ENCODE data around the gene HMCES.
"Not testable (repeated sequence)": the region's sequence is repeated elsewhere in the genome, so short reads cannot be mapped to it uniquely, and the experiment has no call there.

The HMCES gene

DNA sequence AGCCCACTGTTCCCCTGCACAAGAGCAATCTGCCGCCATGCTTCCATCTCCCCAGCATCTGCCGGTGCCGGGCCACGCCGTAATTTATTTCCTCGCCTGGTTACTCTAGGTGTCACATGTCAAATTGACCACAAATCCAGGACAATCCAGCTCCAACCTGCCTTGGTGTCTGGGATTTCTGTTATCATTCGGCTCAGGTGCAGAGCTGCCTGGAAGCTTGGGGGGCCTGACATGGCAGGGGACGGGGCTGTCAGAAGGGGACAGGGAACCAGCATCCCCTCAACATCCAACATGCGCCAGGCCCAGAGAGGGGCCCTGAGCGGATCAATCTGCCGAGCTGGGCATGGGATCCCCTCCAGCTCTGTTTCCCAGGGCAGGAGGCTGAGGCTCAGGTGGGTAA, 47.9 kb downstream of the HMCES start:
- no peak for DNase-seq (ENCODE audit: extremely low spot score)
- POLR2A ChIA-PET = interaction anchor here (0.6 to 1.1 kb wide), 2 partner anchors 10 to 72 kb away, joined by 3 read pairs; a partner anchor contains a TSS
- TF ChIP-seq, protein P1, sequence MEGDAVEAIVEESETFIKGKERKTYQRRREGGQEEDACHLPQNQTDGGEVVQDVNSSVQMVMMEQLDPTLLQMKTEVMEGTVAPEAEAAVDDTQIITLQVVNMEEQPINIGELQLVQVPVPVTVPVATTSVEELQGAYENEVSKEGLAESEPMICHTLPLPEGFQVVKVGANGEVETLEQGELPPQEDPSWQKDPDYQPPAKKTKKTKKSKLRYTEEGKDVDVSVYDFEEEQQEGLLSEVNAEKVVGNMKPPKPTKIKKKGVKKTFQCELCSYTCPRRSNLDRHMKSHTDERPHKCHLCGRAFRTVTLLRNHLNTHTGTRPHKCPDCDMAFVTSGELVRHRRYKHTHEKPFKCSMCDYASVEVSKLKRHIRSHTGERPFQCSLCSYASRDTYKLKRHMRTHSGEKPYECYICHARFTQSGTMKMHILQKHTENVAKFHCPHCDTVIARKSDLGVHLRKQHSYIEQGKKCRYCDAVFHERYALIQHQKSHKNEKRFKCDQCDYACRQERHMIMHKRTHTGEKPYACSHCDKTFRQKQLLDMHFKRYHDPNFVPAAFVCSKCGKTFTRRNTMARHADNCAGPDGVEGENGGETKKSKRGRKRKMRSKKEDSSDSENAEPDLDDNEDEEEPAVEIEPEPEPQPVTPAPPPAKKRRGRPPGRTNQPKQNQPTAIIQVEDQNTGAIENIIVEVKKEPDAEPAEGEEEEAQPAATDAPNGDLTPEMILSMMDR (IDR thresholded peaks at IDR 0.05; ENCODE audit: control extremely low read depth, extremely low read depth, low read depth, missing control alignments) = no peak
- CTCF ChIA-PET = interaction anchor here (0.7 to 1.8 kb wide), 3 partner anchors 10 to 57 kb away, joined by 3 to 16 read pairs (median 3); a partner anchor contains a TSS

DNA sequence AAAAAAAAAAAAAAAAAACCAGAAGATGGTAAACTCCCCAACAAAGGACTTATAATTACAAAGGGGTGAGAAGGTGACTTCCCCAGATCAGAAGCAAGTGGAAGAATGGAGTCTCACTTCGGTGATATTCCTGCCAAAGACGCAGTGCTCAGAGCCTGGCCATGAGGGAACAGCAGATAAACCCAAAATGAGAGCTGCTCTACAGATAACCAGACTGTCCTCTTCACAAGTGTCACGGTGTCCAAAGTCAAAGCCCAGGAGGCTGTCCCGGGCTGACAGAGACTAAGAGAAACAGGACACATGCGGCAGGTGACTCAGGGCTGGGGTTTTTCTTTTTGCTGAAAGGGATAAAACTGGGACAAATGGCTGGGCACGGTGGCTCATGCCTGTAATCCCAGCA, 48.8 kb downstream of the HMCES start:
- ChIA-PET CTCF (interaction anchor here (1.0 to 1.8 kb wide), 4 partner anchors 11 to 56 kb away, joined by 3 to 16 read pairs (median 4); a partner anchor contains a TSS), POLR2A (no interaction called here)

DNA sequence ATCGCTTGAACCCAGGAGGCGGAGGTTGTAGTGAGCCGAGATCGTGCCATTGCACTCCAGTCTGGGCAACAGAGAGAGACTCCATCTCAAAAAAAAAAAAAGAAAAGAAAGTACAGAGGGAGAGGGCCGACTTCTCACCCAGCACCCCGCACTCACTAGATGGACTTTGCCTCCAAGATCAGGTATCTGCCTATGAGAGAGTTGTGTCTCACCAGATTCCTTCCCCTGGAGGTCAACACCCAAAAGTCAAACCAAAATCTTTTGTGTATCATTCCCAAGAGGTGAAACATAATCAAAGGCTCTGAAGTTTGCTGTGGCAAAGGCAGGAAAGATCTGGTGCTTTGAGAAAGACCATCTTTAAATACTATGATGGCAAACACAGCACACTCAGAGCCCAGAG, 51.2 kb downstream of the HMCES start:
- TF ChIP-seq, protein P1 (IDR thresholded peaks at IDR 0.05; ENCODE audit: control extremely low read depth, extremely low read depth, low read depth, missing control alignments) = no peak
- POLR2A ChIA-PET = interaction anchor here (1.7 kb wide), 1 partner anchor 13 kb away, joined by 4 read pairs; a partner anchor contains a TSS

More for the DNA sequence above, 48.8 kb downstream of the HMCES start:
- TF ChIP-seq, protein P1 (IDR thresholded peaks at IDR 0.05; ENCODE audit: control extremely low read depth, extremely low read depth, low read depth, missing control alignments) = no peak
- DNase-seq (ENCODE audit: extremely low spot score) = no peak

DNA sequence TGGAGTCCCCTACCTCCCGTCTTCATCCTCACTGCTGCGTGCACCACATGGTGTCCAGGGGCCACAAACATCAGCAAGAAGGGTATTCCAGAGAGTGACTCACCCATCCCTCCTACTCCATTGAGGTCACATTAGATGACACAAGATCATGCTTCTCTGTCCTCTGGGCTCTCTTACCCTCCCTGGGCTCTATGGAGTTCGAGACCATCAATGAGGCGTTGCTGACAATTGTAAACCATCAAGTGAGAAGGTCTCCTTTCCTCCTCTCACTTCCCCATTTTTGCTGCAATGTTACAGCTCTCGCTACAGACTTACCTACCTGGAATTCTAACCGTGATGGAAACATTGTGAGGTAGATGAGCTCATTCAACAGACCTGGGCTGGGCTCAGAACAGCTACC, 51.7 kb downstream of the HMCES start:
- ChIA-PET POLR2A (interaction anchor here (1.7 kb wide), 1 partner anchor 14 kb away, joined by 4 read pairs; a partner anchor contains a TSS), CTCF (interaction anchor here (1.5 kb wide), 2 partner anchors 14 to 604 kb away, joined by 5 to 7 read pairs; a partner anchor contains a TSS)
- TF ChIP-seq, protein P1 (IDR thresholded peaks at IDR 0.05; ENCODE audit: control extremely low read depth, extremely low read depth, low read depth, missing control alignments) = no peak
- DNase-seq (ENCODE audit: extremely low spot score) = no peak

More for the DNA sequence above, 51.2 kb downstream of the HMCES start:
- CTCF ChIA-PET = interaction anchor here (1.5 kb wide), 1 partner anchor 13 kb away, joined by 7 read pairs; a partner anchor contains a TSS
- no peak for DNase-seq (ENCODE audit: extremely low spot score)

DNA sequence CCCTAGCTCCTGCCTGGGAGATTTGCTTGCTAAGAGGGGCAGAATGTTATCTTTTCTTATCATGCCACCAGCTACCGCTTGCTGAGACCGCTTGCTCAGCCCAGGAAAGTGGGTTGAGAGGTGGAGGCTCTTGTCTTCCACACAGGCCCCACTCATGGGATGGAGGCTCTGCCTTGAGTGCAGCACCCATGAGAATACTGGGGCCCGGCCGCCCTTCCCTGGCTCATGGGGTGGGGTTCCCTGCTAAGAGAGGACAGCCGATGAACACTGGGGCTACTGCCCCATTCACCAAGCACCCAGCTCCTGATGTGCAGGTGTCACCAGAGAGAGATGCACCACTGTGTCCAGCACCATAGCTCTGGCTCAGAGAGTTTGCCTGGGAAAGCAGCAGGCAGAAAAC, 55.2 kb downstream of the HMCES start:
- DNase-seq (ENCODE audit: extremely low spot score) = no peak
- TF ChIP-seq, protein P1 (IDR thresholded peaks at IDR 0.05; ENCODE audit: control extremely low read depth, extremely low read depth, low read depth, missing control alignments) = no peak
- POLR2A ChIA-PET = no interaction called here
- CTCF ChIA-PET = interaction anchor here (0.7 to 1.6 kb wide), 4 partner anchors 10 to 50 kb away, joined by 3 to 7 read pairs (median 4); a partner anchor contains a TSS

DNA sequence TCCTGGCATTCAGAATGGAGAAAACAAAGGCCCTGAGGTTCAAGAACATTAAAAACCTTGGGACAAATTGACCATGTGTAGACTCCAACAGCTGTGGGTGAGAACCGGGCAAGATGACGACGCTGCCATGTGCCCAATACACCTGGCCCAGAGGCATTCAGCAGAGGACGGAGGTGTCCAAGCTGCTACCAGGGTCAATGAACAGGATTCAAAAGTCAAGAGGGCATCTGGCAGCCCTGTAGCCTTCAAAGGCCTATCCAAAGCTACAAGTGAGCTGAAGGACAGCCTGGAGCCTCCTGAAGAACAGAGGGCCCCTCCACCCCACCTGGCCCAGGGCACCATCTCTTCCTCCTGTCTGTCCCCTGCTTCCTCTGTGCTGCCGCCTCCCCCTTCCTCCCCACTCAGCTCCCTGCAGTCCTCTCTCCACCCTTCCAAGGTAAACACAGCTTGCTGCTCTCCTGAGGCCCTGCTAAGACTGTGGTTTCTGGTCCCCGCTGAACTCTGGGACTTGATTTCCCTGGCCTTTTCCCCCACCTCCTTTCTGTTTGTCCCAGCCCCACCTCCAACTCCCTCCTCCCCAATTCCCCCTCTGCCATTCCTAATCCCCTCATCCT, 57.5 kb downstream of the HMCES start:
- TF ChIP-seq, protein P1 (IDR thresholded peaks at IDR 0.05; ENCODE audit: control extremely low read depth, extremely low read depth, low read depth, missing control alignments) = no peak
- POLR2A ChIA-PET = no interaction called here
- CTCF ChIA-PET = interaction anchor here (2.6 kb wide), 1 partner anchor 20 kb away, joined by 7 read pairs; a partner anchor contains a TSS
- no peak for DNase-seq (ENCODE audit: extremely low spot score)

DNA sequence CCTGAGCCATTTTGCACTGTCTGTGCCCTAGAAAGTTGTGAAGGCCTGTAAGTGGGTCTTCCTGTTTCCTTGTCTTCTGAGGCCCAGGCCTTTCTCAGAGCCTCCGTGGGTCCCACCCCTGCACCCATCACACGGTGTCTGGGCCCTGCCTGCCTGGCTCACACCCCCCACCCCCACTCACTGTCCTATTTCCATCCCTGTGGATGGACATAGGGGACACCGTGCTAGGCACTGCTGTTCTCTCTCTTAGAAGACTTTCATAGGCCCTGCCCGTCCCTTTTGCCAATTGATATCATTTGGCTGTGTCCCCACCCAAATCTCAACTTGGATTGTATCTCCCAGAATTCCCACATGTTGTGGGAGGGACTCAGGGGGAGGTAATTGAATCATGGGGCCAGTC, 59.0 kb downstream of the HMCES start:
- ChIA-PET CTCF (interaction anchor here (2.6 kb wide), 1 partner anchor 21 kb away, joined by 7 read pairs; a partner anchor contains a TSS), POLR2A (interaction anchor here (0.5 kb wide), 1 partner anchor 386 kb away, joined by 3 read pairs; no protein-coding TSS in a partner anchor)
- DNase-seq (ENCODE audit: extremely low spot score) = not testable (repeated sequence)

DNA sequence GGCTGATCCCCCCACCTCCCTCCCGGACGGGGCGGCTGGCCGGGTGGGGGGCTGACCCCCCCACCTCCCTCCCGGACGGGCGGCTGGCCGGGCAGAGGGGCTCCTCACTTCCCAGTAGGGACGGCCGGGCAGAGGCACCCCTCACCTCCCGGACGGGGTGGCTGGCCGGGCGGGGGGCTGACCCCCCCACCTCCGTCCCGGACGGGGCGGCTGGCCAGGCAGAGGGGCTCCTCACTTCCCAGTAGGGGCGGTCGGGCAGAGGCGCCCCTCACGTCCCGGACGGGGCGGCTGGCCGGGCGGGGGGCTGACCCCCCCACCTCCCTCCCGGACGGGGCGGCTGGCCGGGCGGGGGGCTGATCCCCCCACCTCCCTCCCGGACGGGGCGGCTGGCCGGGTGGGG, 60.5 kb downstream of the HMCES start:
- CTCF ChIA-PET; DNase-seq (ENCODE audit: extremely low spot score); POLR2A ChIA-PET: not testable (repeated sequence)

DNA sequence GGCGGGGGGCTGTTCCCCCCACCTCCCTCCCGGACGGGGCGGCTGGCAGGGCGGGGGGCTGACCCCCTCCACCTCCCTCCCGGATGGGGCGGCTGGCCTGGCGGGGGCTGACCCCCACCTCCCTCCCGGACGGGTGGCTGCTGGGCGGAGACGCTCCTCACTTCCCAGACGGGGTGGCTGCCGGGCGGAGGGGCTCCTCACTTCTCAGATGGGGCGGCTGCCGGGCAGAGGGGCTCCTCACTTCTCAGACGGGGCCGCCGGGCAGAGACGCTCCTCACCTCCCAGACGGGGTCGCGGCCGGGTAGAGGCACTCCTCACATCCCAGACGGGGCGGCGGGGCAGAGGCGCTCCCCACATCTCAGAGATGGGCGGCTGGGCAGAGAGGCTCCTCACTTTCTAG, 61.2 kb downstream of the HMCES start:
- DNase-seq (ENCODE audit: extremely low spot score); CTCF ChIA-PET; POLR2A ChIA-PET: not testable (repeated sequence)

Measured in GM10248 (cell line).